ENCODE data around the gene TMEFF1.
A peak's percentile ranks its signal among the peaks of the same experiment; 100 is the strongest.

GRCh38 chr9:100428871-100429654 is 43.9 kb upstream of the TMEFF1 start:
- no peak for TF ChIP-seq POLR2A (IDR thresholded peaks at IDR 0.05)
- TF ChIP-seq, protein P1, sequence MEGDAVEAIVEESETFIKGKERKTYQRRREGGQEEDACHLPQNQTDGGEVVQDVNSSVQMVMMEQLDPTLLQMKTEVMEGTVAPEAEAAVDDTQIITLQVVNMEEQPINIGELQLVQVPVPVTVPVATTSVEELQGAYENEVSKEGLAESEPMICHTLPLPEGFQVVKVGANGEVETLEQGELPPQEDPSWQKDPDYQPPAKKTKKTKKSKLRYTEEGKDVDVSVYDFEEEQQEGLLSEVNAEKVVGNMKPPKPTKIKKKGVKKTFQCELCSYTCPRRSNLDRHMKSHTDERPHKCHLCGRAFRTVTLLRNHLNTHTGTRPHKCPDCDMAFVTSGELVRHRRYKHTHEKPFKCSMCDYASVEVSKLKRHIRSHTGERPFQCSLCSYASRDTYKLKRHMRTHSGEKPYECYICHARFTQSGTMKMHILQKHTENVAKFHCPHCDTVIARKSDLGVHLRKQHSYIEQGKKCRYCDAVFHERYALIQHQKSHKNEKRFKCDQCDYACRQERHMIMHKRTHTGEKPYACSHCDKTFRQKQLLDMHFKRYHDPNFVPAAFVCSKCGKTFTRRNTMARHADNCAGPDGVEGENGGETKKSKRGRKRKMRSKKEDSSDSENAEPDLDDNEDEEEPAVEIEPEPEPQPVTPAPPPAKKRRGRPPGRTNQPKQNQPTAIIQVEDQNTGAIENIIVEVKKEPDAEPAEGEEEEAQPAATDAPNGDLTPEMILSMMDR (IDR thresholded peaks at IDR 0.05): no peak
- peak; percentile 65 for TF ChIP-seq POLR2AphosphoS5 (IDR thresholded peaks at IDR 0.05)

Data from prostate gland (tissue), 2 donors.